K562 (cell line): ENCODE data around the gene MFSD12. TPM values are rescaled to one million over a fixed set of nuclear protein-coding genes. Genes with fewer than 3 reads are reported as not detected.

Experiments
- ADNP ChIP-seq: fragments of 200-800 bp; sonication (Bioruptor generic); IDR thresholded peaks from 2 replicates; pipeline ENCODE4 v1.6.1; 2016; ENCODE audit warnings: missing genetic modification characterization, missing compliant biosample characterization
- BCL6 ChIP-seq: fragments of 250-450 bp; sonication (Bioruptor Pico); IDR thresholded peaks from 2 replicates; pipeline ENCODE4 v1.4.0; 2020
- DMBX1 ChIP-seq: fragments of 250-450 bp; sonication (Bioruptor Pico); IDR thresholded peaks from 2 replicates; pipeline ENCODE4 v1.8.0; 2022; ENCODE audit warnings: inconsistent platforms, mild to moderate bottlenecking, moderate library complexity, borderline replicate concordance
- E2F6 ChIP-seq, 2 experiments: IDR thresholded peaks; 2 replicates each; pipeline ENCODE4 v1.6.1; 2011; ENCODE audit warnings: borderline replicate concordance in 1 of 2, control low read depth in 1 of 2, low read depth in 1 of 2, low read length in 1 of 2, mild to moderate bottlenecking in 1 of 2, mixed read lengths in 1 of 2, moderate library complexity in 1 of 2; ENCODE audit not compliant: insufficient read depth in 1 of 2, insufficient read length in 1 of 2, poor library complexity in 1 of 2, severe bottlenecking in 1 of 2; ENCODE audit errors: extremely low read depth in 1 of 2
- HSF4 ChIP-seq: fragments of 250-450 bp; sonication (Bioruptor Pico); IDR thresholded peaks from 2 replicates; pipeline ENCODE4 v2.1.2; 2022; ENCODE audit warnings: mild to moderate bottlenecking, moderate library complexity, borderline replicate concordance
- KAT2B ChIP-seq: IDR thresholded peaks from one replicate; pipeline ENCODE4 v1.6.1; 2012; ENCODE audit warnings: low read depth, mild to moderate bottlenecking, control low read depth, inconsistent platforms, low read length, moderate library complexity
- MNT ChIP-seq, 2 experiments: fragments of 450-650 bp; conservative IDR thresholded peaks; 2 replicates each; pipeline ENCODE4 v1.6.1; 2017; ENCODE audit warnings: mild to moderate bottlenecking in 2 of 2, moderate library complexity in 2 of 2
- NCOA6 ChIP-seq: fragments of 450-650 bp; IDR thresholded peaks from 2 replicates; pipeline ENCODE4 v1.6.1; 2017; ENCODE audit warnings: mild to moderate bottlenecking
- NFIC ChIP-seq: fragments of 450-650 bp; IDR thresholded peaks from 2 replicates; pipeline ENCODE4 v1.6.1; 2017; ENCODE audit warnings: mild to moderate bottlenecking, inconsistent platforms
- POLR3A ChIP-seq: IDR thresholded peaks from 2 replicates; pipeline ENCODE4 v1.6.1; 2011; ENCODE audit warnings: borderline replicate concordance, mild to moderate bottlenecking, moderate library complexity; ENCODE audit not compliant: insufficient read length, insufficient read depth; ENCODE audit errors: extremely low read depth
- ZBED1 ChIP-seq: IDR thresholded peaks from 2 replicates; pipeline ENCODE4 v1.6.1; 2014
- ZNF407 ChIP-seq: fragments of 450-650 bp; IDR thresholded peaks from 2 replicates; pipeline ENCODE4 v1.6.1; 2016; ENCODE audit warnings: low read depth
- ZNF41 ChIP-seq: fragments of 250-450 bp; sonication (Bioruptor Pico); conservative IDR thresholded peaks from 2 replicates; pipeline ENCODE4 v1.4.0; 2020; ENCODE audit warnings: mild to moderate bottlenecking
- ZNF79 ChIP-seq: fragments of 250-450 bp; sonication (Bioruptor Pico); IDR thresholded peaks from 2 replicates; pipeline ENCODE4 v1.4.0; 2020; ENCODE audit warnings: low read depth, mild to moderate bottlenecking, moderate library complexity
- polyA plus RNA-seq, 8 experiments: library from polyadenylated mRNA; depleted of rRNA in 4 of 8; stranded (reverse) in 5 of 8; unstranded in 3 of 8; fragments of >200 nt; fragmentation: Nextera tagmentation in 2 of 8; fragmentation: Illumina TruSeq in 1 of 8; extraction: Ambion mirVana in 2 of 8; extraction: Trizol in 1 of 8; gene quantifications; 2 replicates each; pipeline versions ENCODE4 v1.2.1 to v1.2.3, GENCODE V29; 2011 to 2014; ENCODE audit warnings: inconsistent platforms in 1 of 8, missing spikeins in 1 of 8
- total RNA-seq, 7 experiments: library from RNA; depleted of rRNA in 6 of 7; stranded (reverse); fragments of >200 nt in 6 of 7; fragmentation: Illumina TruSeq in 2 of 7; extraction: Trizol in 2 of 7; gene quantifications; 2 replicates each; pipeline versions ENCODE4 v1.2.1 to v1.2.3, GENCODE V29; 2011 to 2021; ENCODE audit warnings: low replicate concordance in 1 of 7
- TF ChIP-seq, protein P1 (sequence below): sonication (generic); formaldehyde crosslinking; IDR thresholded peaks from 2 replicates; pipeline ENCODE4 v1.8.0; 2022; ENCODE audit warnings: missing genetic modification reagents, mild to moderate bottlenecking, moderate library complexity, borderline replicate concordance

Gene MFSD12
- total and polyA plus RNA-seq, 9 of the 15 experiments (the other 6 are each of a cell fraction or from before 2014, with no cell fraction given), result 0.69 to 112 (median 31.8) TPM

DNA sequence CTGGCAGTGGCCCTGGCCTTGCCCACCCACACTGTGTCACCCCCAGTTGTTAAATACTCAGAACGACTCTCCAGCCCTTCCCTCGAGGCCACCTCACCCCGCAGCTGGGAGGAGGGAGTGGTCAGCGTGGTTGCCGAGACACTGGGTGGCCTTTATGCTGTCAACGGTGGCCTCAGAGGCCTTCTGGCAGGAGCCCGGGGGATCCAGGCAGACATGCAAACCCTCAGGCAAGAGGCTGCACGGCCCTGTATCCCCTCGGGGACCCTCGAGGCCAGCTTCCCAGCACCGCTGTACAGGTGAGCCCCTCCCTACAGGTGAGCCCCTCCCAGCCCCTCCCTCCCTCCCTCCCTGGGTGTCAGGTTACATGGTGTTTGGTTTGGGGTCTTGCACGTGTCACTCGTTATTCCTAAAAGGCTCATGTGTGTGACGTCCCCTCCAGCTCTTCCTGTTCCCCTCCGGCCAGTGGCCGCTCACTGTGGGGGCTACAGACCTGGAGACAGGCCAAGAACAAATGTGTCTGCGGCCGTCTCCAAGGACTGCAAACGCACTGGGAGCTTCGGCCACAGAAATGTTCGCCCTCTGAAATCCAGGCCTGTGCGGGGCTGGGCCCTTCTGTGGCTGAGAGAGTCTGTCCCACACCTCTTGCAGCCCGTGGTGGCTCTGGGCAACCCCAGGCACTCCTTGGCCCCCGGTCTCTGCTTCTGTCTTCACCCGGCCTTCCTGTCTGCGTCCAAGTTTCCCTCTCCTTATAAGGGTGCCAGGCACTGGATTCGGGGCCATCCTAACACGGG, 18.2 kb downstream of the MFSD12 start, which contains the start of gene TEKTIP1 (continued):
- TF ChIP-seq KAT2B, result no peak
- TF ChIP-seq DMBX1 (CRISPR knock-in tag), result no peak
- TF ChIP-seq, protein P1, sequence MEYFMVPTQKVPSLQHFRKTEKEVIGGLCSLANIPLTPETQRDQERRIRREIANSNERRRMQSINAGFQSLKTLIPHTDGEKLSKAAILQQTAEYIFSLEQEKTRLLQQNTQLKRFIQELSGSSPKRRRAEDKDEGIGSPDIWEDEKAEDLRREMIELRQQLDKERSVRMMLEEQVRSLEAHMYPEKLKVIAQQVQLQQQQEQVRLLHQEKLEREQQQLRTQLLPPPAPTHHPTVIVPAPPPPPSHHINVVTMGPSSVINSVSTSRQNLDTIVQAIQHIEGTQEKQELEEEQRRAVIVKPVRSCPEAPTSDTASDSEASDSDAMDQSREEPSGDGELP (CRISPR knock-in tag), result peak; percentile 68; the same call in 1 of the 2 replicates
- peak in 1 of 2 experiments; percentile 43 for TF ChIP-seq E2F6 (IDR thresholded peaks at IDR 0.05; ENCODE audit: borderline replicate concordance in 1 of 2, extremely low read depth in 1 of 2, insufficient read depth in 1 of 2, insufficient read length in 1 of 2, low read depth in 1 of 2, low read length in 1 of 2, poor library complexity in 1 of 2, severe bottlenecking in 1 of 2)
- no peak for TF ChIP-seq HSF4 (CRISPR knock-in tag)
- TF ChIP-seq ZNF407, result peak; percentile 63
- TF ChIP-seq POLR3A, result no peak
- 0 out of 2 replicates have a peak, but pooled peaks have one; percentile 10 for TF ChIP-seq ZBED1
- no peak for TF ChIP-seq ZNF41 (CRISPR knock-in tag)
- TF ChIP-seq ZNF79 (CRISPR knock-in tag), result no peak
- TF ChIP-seq MNT (conservative IDR thresholded peaks at IDR 0.05), result peak in 1 of 2 experiments; percentile 35; a peak in 1 of 4 replicates
- no peak for TF ChIP-seq ADNP
- TF ChIP-seq NFIC, result peak; percentile 47
- TF ChIP-seq NCOA6, result no peak
- no peak for TF ChIP-seq BCL6 (CRISPR knock-in tag)
